A549 (cell line): Measurements from ENCODE around the gene DSTN. TPM values are rescaled to one million over a fixed set of nuclear protein-coding genes. Genes with fewer than 3 reads are reported as not detected.

Source experiments
- ATAC-seq, 2 experiments: fragments of 200-7000 bp in 1 of 2; fragments of >200 bp in 1 of 2; cut with Nextera tagmentation in 1 of 2; cut with Tn5 transposase in 1 of 2; 3 replicates each; pipeline versions ENCODE4 v1.8.0 to v1.9.1; 2018 to 2020; ENCODE audit warnings: mild to moderate bottlenecking in 1 of 2, moderate library complexity in 1 of 2
- CTCF ChIA-PET: fragments of 300-600 bp; sonication (Branson Sonifier 250); formaldehyde crosslinking; extraction: SDS; loops from one replicate; lab custom pipeline; 2021; ENCODE audit warnings: antibody characterized with exemption, inconsistent platforms; lab: Yijun Ruan, JAX
- POLR2A ChIA-PET: fragments of 350-600 bp; formaldehyde crosslinking; extraction: SDS; loops from one replicate; lab custom pipeline; 2021; ENCODE audit warnings: antibody characterized with exemption, inconsistent platforms; lab: Yijun Ruan, JAX
- DNase-seq, 2 experiments: peaks; one replicate each; pipeline versions ENCODE4 v3.0.0 to v3.0.0-alpha.2; 2011 to 2016; ENCODE audit warnings: low read depth in 1 of 2, low spot score in 1 of 2
- FAIRE-seq: peaks from 2 replicates; lab custom pipeline; 2011; peaks lifted over from hg19 to GRCh38; lab: Jason Lieb, UNC
- H3K27ac ChIP-seq, 2 experiments: fragments of >200 bp; sonication (Bioruptor Twin); formaldehyde crosslinking; 3 replicates each; pipeline ENCODE4 v1.5.1; 2016 to 2017
- H3K4me1 ChIP-seq: fragments of >200 bp; sonication (Bioruptor Twin); formaldehyde crosslinking; 3 replicates; pipeline ENCODE4 v1.6.1; 2016
- H3K4me2 ChIP-seq: fragments of >200 bp; sonication (Bioruptor Twin); formaldehyde crosslinking; 3 replicates; pipeline ENCODE4 v1.6.1; 2016
- H3K4me3 ChIP-seq: fragments of >200 bp; sonication (Bioruptor Twin); formaldehyde crosslinking; 3 replicates; pipeline ENCODE4 v1.5.1; 2016
- H3K9me3 ChIP-seq: fragments of >200 bp; sonication (Bioruptor Twin); formaldehyde crosslinking; 3 replicates; pipeline ENCODE4 v1.6.1; 2016
- ATOH8 ChIP-seq: fragments of 250-450 bp; sonication (Bioruptor Pico); IDR thresholded peaks from 2 replicates; pipeline ENCODE4 v1.5.0; 2020; ENCODE audit warnings: low read depth, mild to moderate bottlenecking, moderate library complexity
- CTCF ChIP-seq: fragments of >200 bp; sonication (Bioruptor Twin); formaldehyde crosslinking; IDR thresholded peaks from 3 replicates; pipeline ENCODE4 v1.5.1; 2016
- FOSB ChIP-seq: fragments of 250-450 bp; sonication (Bioruptor Pico); IDR thresholded peaks from 2 replicates; pipeline ENCODE4 v1.5.0; 2020; ENCODE audit warnings: mild to moderate bottlenecking, moderate library complexity
- FOSL2 ChIP-seq, 2 experiments: fragments of 450-650 bp in 1 of 2; fragments of >200 bp in 1 of 2; sonication (Bioruptor Twin) in 1 of 2; formaldehyde crosslinking; IDR thresholded peaks; 2 replicates each; pipeline versions ENCODE4 v1.5.0 to v1.6.1; 2016 to 2020; ENCODE audit warnings: mild to moderate bottlenecking in 1 of 2, moderate library complexity in 1 of 2
- HOXB13 ChIP-seq: fragments of 250-450 bp; sonication (Bioruptor Pico); IDR thresholded peaks from 2 replicates; pipeline ENCODE4 v1.5.0; 2020; ENCODE audit warnings: low read depth, mild to moderate bottlenecking, moderate library complexity
- KDM1A ChIP-seq: fragments of 200-600 bp; sonication (generic); IDR thresholded peaks from 2 replicates; pipeline ENCODE4 v1.6.1; 2016; ENCODE audit warnings: low read depth, mild to moderate bottlenecking
- KDM5A ChIP-seq: fragments of 200-600 bp; sonication (generic); IDR thresholded peaks from 2 replicates; pipeline ENCODE4 v1.6.1; 2016; ENCODE audit warnings: antibody characterized with exemption, mild to moderate bottlenecking
- MYC ChIP-seq: IDR thresholded peaks from 2 replicates; pipeline ENCODE4 v1.6.1; 2012; ENCODE audit warnings: mild to moderate bottlenecking, inconsistent platforms, low read length, improper control_type of control experiment, borderline replicate concordance
- NFE2L2 ChIP-seq: fragments of 150-350 bp; conservative IDR thresholded peaks from 2 replicates; pipeline ENCODE4 v1.6.1; 2014; ENCODE audit warnings: low read length
- NR3C1 ChIP-seq: fragments of >200 bp; sonication (Bioruptor Twin); formaldehyde crosslinking; IDR thresholded peaks from 3 replicates; pipeline ENCODE4 v1.6.1; 2017
- REST ChIP-seq: fragments of 200-600 bp; sonication (generic); IDR thresholded peaks from 2 replicates; pipeline ENCODE4 v1.6.1; 2016; ENCODE audit warnings: antibody characterized with exemption, mild to moderate bottlenecking, moderate library complexity
- RFX5 ChIP-seq: fragments of 450-650 bp; IDR thresholded peaks from 2 replicates; pipeline ENCODE4 v1.7.1; 2014; ENCODE audit warnings: antibody characterized with exemption, mild to moderate bottlenecking, moderate library complexity
- TP53 ChIP-seq: fragments of 250-450 bp; sonication (Bioruptor Pico); IDR thresholded peaks from 2 replicates; pipeline ENCODE4 v1.5.0; 2021; ENCODE audit warnings: mild to moderate bottlenecking, moderate library complexity
- ZFP36 ChIP-seq: fragments of 450-650 bp; IDR thresholded peaks from 2 replicates; pipeline ENCODE4 v1.6.1; 2014; ENCODE audit warnings: borderline replicate concordance; ENCODE audit not compliant: partially characterized antibody
- WGBS: methylation state at CpG from one replicate; pipeline ENCODE4 v1.1.6; 2017; ENCODE audit errors: missing lambda C conversion rate; 5-methylcytosine and 5-hydroxymethylcytosine counted together
- polyA plus RNA-seq, 4 experiments: library from polyadenylated mRNA; depleted of rRNA in 3 of 4; stranded (reverse); fragments of >200 nt; fragmentation: RNase III in 1 of 4; extraction: RNeasy Plus Mini Kit Qiagen cat#74134 plus additional on column Dnase treatment in 1 of 4; gene quantifications; 2 replicates in 3 of 4; 3 replicates in 1 of 4; pipeline ENCODE4 v1.2.3, GENCODE V29; 2011 to 2017
- TF ChIP-seq, protein P1 (sequence below): fragments of 250-450 bp; sonication (Bioruptor Pico); IDR thresholded peaks from 2 replicates; pipeline ENCODE4 v1.5.0; 2021; ENCODE audit warnings: mild to moderate bottlenecking, moderate library complexity, borderline replicate concordance

The DSTN gene
- polyA plus RNA-seq, 2 of the 4 experiments (the other 2 are of a cell fraction): 544 to 1,131 TPM

- Histone ChIP-seq H3K9me3 (no peaks in the 10 kb centered on the region), H3K27ac (peak overlapping the region in 1 of 2 experiments; percentile 66; a peak in 2 of 6 replicates), H3K4me3 (no peak overlapping the region), H3K4me2 (no peak overlapping the region), H3K4me1 (peaks cover 22% of the 10 kb centered on the region)
- no peak for FAIRE-seq
- CTCF ChIA-PET: interaction anchor here (0.8 to 2.4 kb wide), 25 partner anchors 8 to 385 kb away, joined by 3 to 31 read pairs (median 3); partner anchors contain the start of gene BFSP1
- POLR2A ChIA-PET: interaction anchor here (1.2 to 1.5 kb wide), 2 partner anchors 9 to 40 kb away, joined by 5 to 6 read pairs; partner anchors contain the start of gene DSTN
- no peak for DNase-seq
- TF ChIP-seq KDM1A: no peak
- TF ChIP-seq, protein P1, sequence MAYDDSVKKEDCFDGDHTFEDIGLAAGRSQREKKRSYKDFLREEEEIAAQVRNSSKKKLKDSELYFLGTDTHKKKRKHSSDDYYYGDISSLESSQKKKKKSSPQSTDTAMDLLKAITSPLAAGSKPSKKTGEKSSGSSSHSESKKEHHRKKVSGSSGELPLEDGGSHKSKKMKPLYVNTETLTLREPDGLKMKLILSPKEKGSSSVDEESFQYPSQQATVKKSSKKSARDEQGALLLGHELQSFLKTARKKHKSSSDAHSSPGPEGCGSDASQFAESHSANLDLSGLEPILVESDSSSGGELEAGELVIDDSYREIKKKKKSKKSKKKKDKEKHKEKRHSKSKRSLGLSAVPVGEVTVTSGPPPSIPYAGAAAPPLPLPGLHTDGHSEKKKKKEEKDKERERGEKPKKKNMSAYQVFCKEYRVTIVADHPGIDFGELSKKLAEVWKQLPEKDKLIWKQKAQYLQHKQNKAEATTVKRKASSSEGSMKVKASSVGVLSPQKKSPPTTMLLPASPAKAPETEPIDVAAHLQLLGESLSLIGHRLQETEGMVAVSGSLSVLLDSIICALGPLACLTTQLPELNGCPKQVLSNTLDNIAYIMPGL (CRISPR knock-in tag): no peak
- no peak for TF ChIP-seq TP53 (CRISPR knock-in tag)
- no peak for TF ChIP-seq NFE2L2
- no peak for TF ChIP-seq ATOH8 (CRISPR knock-in tag)
- TF ChIP-seq REST: no peak
- no peak for TF ChIP-seq CTCF
- peak; percentile 4 to 10 for ATAC-seq
- WGBS: 82% methylated on average over 17 of the region's 19 CpGs
These were observed 40.9 kb downstream of the DSTN start for GRCh38 chr20:17610566-17611289.

DNA sequence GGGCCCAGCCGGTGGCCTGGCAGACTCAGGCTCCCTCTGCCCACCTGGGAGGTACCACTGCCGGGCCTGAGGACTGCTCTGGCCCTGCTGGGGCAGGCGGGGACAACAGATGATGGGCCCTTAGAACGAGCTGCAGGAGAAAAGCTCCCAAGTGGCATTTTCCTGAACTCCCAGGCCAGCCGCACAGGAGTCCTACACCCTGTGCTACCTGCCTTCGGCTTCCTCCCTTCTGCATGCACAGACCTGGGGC, 41.3 kb downstream of the DSTN start:
- FAIRE-seq (no peak), ATAC-seq (peak; percentile 63 to 73), DNase-seq (peak in 1 of 2 experiments; percentile 66)
- peaks cover 18% of the 10 kb centered on the region; the same call in 2 of the 3 replicates for H3K4me1 ChIP-seq
- 63% methylated on average over 6 of the region's 6 CpGs for WGBS
- no peak overlapping the region for H3K4me3 ChIP-seq
- ChIA-PET POLR2A (interaction anchor here (1.2 kb wide), 1 partner anchor 9 kb away, joined by 5 read pairs; no protein-coding TSS in a partner anchor), CTCF (interaction anchor here (0.8 to 2.4 kb wide), 17 partner anchors 8 to 384 kb away, joined by 3 to 31 read pairs (median 4); partner anchors contain the start of gene BFSP1)
- TF ChIP-seq ZFP36: no peak
- no peak for TF ChIP-seq FOSL2 (IDR thresholded peaks at IDR 0.05)
- TF ChIP-seq FOSL2 (CRISPR knock-in tag; IDR thresholded peaks at IDR 0.05): no peak
- TF ChIP-seq, protein P1 (CRISPR knock-in tag): no peak
- TF ChIP-seq NR3C1: no peak
- no peak for TF ChIP-seq FOSB (CRISPR knock-in tag)
- TF ChIP-seq REST: no peak
- no peak for TF ChIP-seq KDM5A
- TF ChIP-seq MYC: no peak
- no peak for TF ChIP-seq HOXB13 (CRISPR knock-in tag)
- TF ChIP-seq NFE2L2: no peak
- TF ChIP-seq RFX5: no peak
- no peak overlapping the region for H3K4me2 ChIP-seq
- no peaks in the 10 kb centered on the region for H3K9me3 ChIP-seq
- H3K27ac ChIP-seq: peak overlapping the region in 1 of 2 experiments; percentile 66; a peak in 2 of 6 replicates
